ENCODE results near the gene CACNA1B.

DNA sequence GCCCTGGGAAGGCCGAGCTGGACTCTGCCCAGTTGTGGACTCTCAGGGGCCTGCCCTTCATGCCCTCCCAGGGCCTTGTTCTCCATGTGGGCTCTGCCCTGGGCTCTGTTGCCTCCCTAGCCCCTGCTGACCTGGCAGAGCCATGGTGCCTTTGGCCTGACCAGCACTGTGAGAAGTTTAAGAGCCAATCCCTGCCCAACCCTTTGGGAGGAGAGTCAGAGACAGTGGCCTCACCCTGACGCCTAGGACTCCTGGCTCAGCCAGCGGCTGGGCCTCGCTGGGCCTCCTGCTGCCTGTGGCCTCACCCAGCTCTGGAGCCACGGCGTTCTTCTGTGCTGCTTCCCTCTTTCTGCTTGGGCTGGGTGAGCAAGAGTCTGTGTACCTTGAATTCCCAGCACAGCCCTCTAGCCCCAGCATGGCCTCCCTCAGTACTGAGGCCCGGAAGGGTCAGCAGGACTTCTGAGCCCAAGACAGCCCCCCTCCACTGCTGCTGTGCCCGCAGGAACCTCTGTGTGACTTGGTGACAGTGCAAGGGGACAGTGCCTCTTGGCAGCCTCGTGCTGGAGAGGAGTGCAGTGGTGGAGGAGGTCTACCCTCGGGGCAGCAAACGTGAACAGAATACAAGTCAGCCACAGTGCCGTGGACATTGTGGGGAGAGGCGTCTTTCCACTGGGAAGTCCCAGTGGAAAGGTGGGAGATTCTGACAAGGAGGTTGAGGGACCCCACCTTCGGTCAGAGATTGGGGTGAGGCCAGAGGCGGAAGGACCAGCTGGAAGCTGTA is 97.4 kb downstream of the CACNA1B start:
- TF ChIP-seq, protein P1, sequence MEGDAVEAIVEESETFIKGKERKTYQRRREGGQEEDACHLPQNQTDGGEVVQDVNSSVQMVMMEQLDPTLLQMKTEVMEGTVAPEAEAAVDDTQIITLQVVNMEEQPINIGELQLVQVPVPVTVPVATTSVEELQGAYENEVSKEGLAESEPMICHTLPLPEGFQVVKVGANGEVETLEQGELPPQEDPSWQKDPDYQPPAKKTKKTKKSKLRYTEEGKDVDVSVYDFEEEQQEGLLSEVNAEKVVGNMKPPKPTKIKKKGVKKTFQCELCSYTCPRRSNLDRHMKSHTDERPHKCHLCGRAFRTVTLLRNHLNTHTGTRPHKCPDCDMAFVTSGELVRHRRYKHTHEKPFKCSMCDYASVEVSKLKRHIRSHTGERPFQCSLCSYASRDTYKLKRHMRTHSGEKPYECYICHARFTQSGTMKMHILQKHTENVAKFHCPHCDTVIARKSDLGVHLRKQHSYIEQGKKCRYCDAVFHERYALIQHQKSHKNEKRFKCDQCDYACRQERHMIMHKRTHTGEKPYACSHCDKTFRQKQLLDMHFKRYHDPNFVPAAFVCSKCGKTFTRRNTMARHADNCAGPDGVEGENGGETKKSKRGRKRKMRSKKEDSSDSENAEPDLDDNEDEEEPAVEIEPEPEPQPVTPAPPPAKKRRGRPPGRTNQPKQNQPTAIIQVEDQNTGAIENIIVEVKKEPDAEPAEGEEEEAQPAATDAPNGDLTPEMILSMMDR (conservative IDR thresholded peaks at IDR 0.05 in 1 of 2, IDR thresholded peaks at IDR 0.05 in 1 of 2; ENCODE audit: low read depth in 1 of 2, low read length in 2 of 2) = no peak
- no peak for TF ChIP-seq EZH2 (IDR thresholded peaks at IDR 0.05; ENCODE audit: low read length, missing control alignments)

Data from fibroblast of lung (primary cell).